Adrenal gland (tissue), 12 donors: ENCODE measurements around the gene SCRN1. TPM values are rescaled to one million over a fixed set of nuclear protein-coding genes. Genes with fewer than 3 reads are reported as not detected.
A peak's percentile ranks its signal among the peaks of the same experiment; 100 is the strongest.

Experiments
- DNase-seq, 7 donors: peaks; one replicate each; pipeline ENCODE4 v3.0.0-alpha.2; 2019 to 2020
- H3K27ac ChIP-seq, 5 donors: fragments of 200-600 bp; sonication (generic) in 4 of 5; 1 replicate in 3 of 5; 2 replicates in 2 of 5; pipeline versions ENCODE4 v1.5.1 to v1.8.0; 2016 to 2020; ENCODE audit warnings: mild to moderate bottlenecking in 1 of 5
- H3K27me3 ChIP-seq: fragments of 200-600 bp; 2 replicates; pipeline ENCODE4 v1.8.0; 2021
- H3K36me3 ChIP-seq, 2 donors: fragments of 200-600 bp; replicated peaks in 1 of 2; 1 replicate in 1 of 2; 2 replicates in 1 of 2; pipeline versions ENCODE4 v1.5.1 to v1.8.0; 2018 to 2022
- H3K4me1 ChIP-seq, 2 donors: fragments of 200-600 bp; replicated peaks in 1 of 2; 1 replicate in 1 of 2; 2 replicates in 1 of 2; pipeline versions ENCODE4 v1.5.1 to v1.8.0; 2018 to 2021
- H3K4me3 ChIP-seq, 4 donors: fragments of 200-600 bp; sonication (generic) in 3 of 4; one replicate each; pipeline ENCODE4 v1.5.1; 2016 to 2018
- H3K9me3 ChIP-seq, 3 donors: fragments of 200-600 bp; sonication (generic) in 1 of 3; replicated peaks in 1 of 3; 1 replicate in 2 of 3; 2 replicates in 1 of 3; pipeline versions ENCODE4 v1.5.1 to v1.8.0; 2016 to 2021
- CTCF ChIP-seq, 6 experiments: fragments of 450-650 bp in 4 of 6; fragments of 200-600 bp in 2 of 6; sonication (generic) in 1 of 6; IDR thresholded peaks; 1 replicate in 5 of 6; 2 replicates in 1 of 6; pipeline versions ENCODE4 v1.5.1 to v1.8.0; 2016 to 2021; ENCODE audit warnings: antibody characterized with exemption in 6 of 6, mild to moderate bottlenecking in 2 of 6, moderate library complexity in 1 of 6
- POLR2A ChIP-seq, 2 donors: fragments of 450-650 bp; IDR thresholded peaks; one replicate each; pipeline ENCODE4 v1.6.1; 2017; ENCODE audit warnings: antibody characterized with exemption in 2 of 2, mild to moderate bottlenecking in 2 of 2, moderate library complexity in 1 of 2
- WGBS, 4 donors: extraction: QIAGEN DNeasy Blood & Tissue Kit in 2 of 4; methylation state at CpG; one replicate each; pipeline versions ENCODE4 v1.1.5 to v1.1.7; 2013 to 2017; 5-methylcytosine and 5-hydroxymethylcytosine counted together
- intact Hi-C, 2 donors: fragments of 100-400 bp; cut with DNase I; formaldehyde crosslinking; loops; one replicate each; pipeline versions ENCODE4 v1.14.1 to v1.15.0; 2022 to 2023
- polyA plus RNA-seq, 3 donors: library from polyadenylated mRNA; stranded (reverse); fragments of 200-250 nt in 2 of 3; fragments of 350-450 nt in 1 of 3; fragmentation: Illumina TruSeq in 1 of 3; extraction: RNeasy Lipid Tissue Mini Kit (QIAGEN cat#74804) in 1 of 3; gene quantifications; one replicate each; pipeline ENCODE4 v1.2.3, GENCODE V29; 2013 to 2014
- total RNA-seq, 9 donors: library from RNA; depleted of rRNA in 4 of 9; stranded (reverse); fragments of >200 nt in 4 of 9; fragments of 120-200 nt in 1 of 9; fragmentation: NEBNext Ultra II Directional in 1 of 9; extraction: Animal tissue kit (Norgen Biotek cat#: 25700) in 1 of 9; gene quantifications; one replicate each; pipeline versions ENCODE4 v1.1.0 to v1.2.4, GENCODE V29; 2013 to 2023
- donor health status: healthy with polysubstance abuse.
- donor health status: Bipolar disorder and iron deficiency.
- donor health status: DM: yes; HTN: yes; CAD: no.
- donor health status: DM: no; HTN: no; CAD: no.
- donor health status: DM: no; HTN: no; CAD: no.
- donor health status: DM: yes; HTN: yes; CAD: no.

Gene SCRN1
- total and polyA plus RNA-seq, 12 donors, result 8.2 to 75.9 (median 50.2) TPM

GRCh38 chr7:29888006-29888405, 101.6 kb downstream of the SCRN1 start:
- no peaks in the 10 kb centered on the region for H3K9me3 ChIP-seq
- H3K27ac ChIP-seq, result no peak overlapping the region
- 83 to 100% (median 98%) methylated on average over 2 to 7 of the region's 7 CpGs for WGBS, 4 donors
- intact Hi-C loops, result no loop called here
- no peaks in the 10 kb centered on the region for H3K4me1 ChIP-seq
- no peak overlapping the region for H3K4me3 ChIP-seq
- no peaks in the 10 kb centered on the region for H3K27me3 ChIP-seq
- H3K36me3 ChIP-seq, result no peaks in the 10 kb centered on the region
- no peak for TF ChIP-seq POLR2A (IDR thresholded peaks at IDR 0.05)
- no peak for TF ChIP-seq CTCF (IDR thresholded peaks at IDR 0.05)
- no peak for DNase-seq

GRCh38 chr7:29886827-29887226, 102.8 kb downstream of the SCRN1 start:
- Histone ChIP-seq H3K36me3 (no peaks in the 10 kb centered on the region), H3K4me3 (no peak overlapping the region), H3K9me3 (no peaks in the 10 kb centered on the region), H3K27ac (no peak overlapping the region), H3K27me3 (no peaks in the 10 kb centered on the region), H3K4me1 (no peaks in the 10 kb centered on the region)
- DNase-seq, result no peak
- WGBS, 4 donors, result 94 to 98% (median 94%) methylated on average over 2 of the region's 2 CpGs
- TF ChIP-seq POLR2A (IDR thresholded peaks at IDR 0.05), result no peak
- no peak for TF ChIP-seq CTCF (IDR thresholded peaks at IDR 0.05)
- intact Hi-C loops, result no loop called here

GRCh38 chr7:29885626-29886025, 104.0 kb downstream of the SCRN1 start:
- TF ChIP-seq POLR2A (IDR thresholded peaks at IDR 0.05) (no peak), CTCF (IDR thresholded peaks at IDR 0.05) (no peak)
- no peaks in the 10 kb centered on the region for H3K9me3 ChIP-seq
- WGBS, 4 donors, result 84 to 93% (median 91%) methylated on average over 3 of the region's 3 CpGs
- no peak overlapping the region for H3K4me3 ChIP-seq
- no peaks in the 10 kb centered on the region for H3K36me3 ChIP-seq
- H3K4me1 ChIP-seq, result no peaks in the 10 kb centered on the region
- intact Hi-C loops, result no loop called here
- no peaks in the 10 kb centered on the region for H3K27me3 ChIP-seq
- no peak overlapping the region for H3K27ac ChIP-seq
- peak in 1 of 7 donors; percentile 35 for DNase-seq

- TF ChIP-seq CTCF (IDR thresholded peaks at IDR 0.05) (no peak), POLR2A (IDR thresholded peaks at IDR 0.05) (no peak)
- intact Hi-C loops, result no loop called here
- Histone ChIP-seq H3K36me3 (no peaks in the 10 kb centered on the region), H3K4me1 (no peaks in the 10 kb centered on the region), H3K9me3 (no peaks in the 10 kb centered on the region), H3K27me3 (no peaks in the 10 kb centered on the region), H3K27ac (no peak overlapping the region), H3K4me3 (no peak overlapping the region)
- peak in 1 of 7 donors; percentile 51 for DNase-seq
- WGBS, 4 donors, result 66 to 74% (median 69%) methylated on average over 14 to 28 of the region's 28 CpGs
These were observed 105.0 kb downstream of the SCRN1 start for GRCh38 chr7:29884399-29885272.
